HepG2 (cell line): ENCODE data around the gene CCDC38. TPM values are rescaled to one million over a fixed set of nuclear protein-coding genes. Genes with fewer than 3 reads are reported as not detected.
A peak's percentile ranks its signal among the peaks of the same experiment; 100 is the strongest.

Experiments used
- CHD2 ChIP-seq: IDR thresholded peaks from 2 replicates; pipeline ENCODE4 v1.6.1; 2011; ENCODE audit warnings: low read depth, low read length, improper control_type of control experiment
- GATAD2A ChIP-seq: IDR thresholded peaks from 2 replicates; pipeline ENCODE4 v1.6.1; 2016
- ISL2 ChIP-seq: sonication (generic); formaldehyde crosslinking; IDR thresholded peaks from 2 replicates; pipeline ENCODE4 v1.5.0; 2020; ENCODE audit warnings: missing genetic modification reagents
- MTA1 ChIP-seq: sonication (generic); formaldehyde crosslinking; IDR thresholded peaks from 2 replicates; pipeline ENCODE4 v1.4.0; 2020; ENCODE audit warnings: missing genetic modification reagents, mild to moderate bottlenecking, borderline replicate concordance
- NKX3-1 ChIP-seq: sonication (generic); formaldehyde crosslinking; IDR thresholded peaks from 2 replicates; pipeline ENCODE4 v1.5.0; 2020; ENCODE audit warnings: missing genetic modification reagents
- NR1H2 ChIP-seq: sonication (generic); formaldehyde crosslinking; IDR thresholded peaks from 2 replicates; pipeline ENCODE4 v1.8.1; 2022; ENCODE audit warnings: low read depth, missing genetic modification reagents, borderline replicate concordance
- NR2C2 ChIP-seq: sonication (generic); formaldehyde crosslinking; IDR thresholded peaks from 2 replicates; pipeline ENCODE4 v1.4.0; 2020; ENCODE audit warnings: missing genetic modification reagents, mild to moderate bottlenecking, moderate library complexity, borderline replicate concordance
- PAWR ChIP-seq: sonication (generic); formaldehyde crosslinking; IDR thresholded peaks from 2 replicates; pipeline ENCODE4 v1.4.0; 2020; ENCODE audit warnings: missing genetic modification reagents, mild to moderate bottlenecking, borderline replicate concordance
- PHF20 ChIP-seq: sonication (generic); formaldehyde crosslinking; IDR thresholded peaks from 2 replicates; pipeline ENCODE4 v1.5.0; 2020; ENCODE audit warnings: mild to moderate bottlenecking, missing genetic modification reagents
- PHF5A ChIP-seq: IDR thresholded peaks from one replicate; pipeline ENCODE4 v1.6.1; 2018; ENCODE audit warnings: low read depth, missing genetic modification reagents; ENCODE audit not compliant: unreplicated experiment
- POLR2A ChIP-seq, 2 experiments: IDR thresholded peaks; 2 replicates each; pipeline ENCODE4 v1.6.1; 2011; ENCODE audit warnings: low read depth in 2 of 2, low read length in 2 of 2, mild to moderate bottlenecking in 1 of 2, moderate library complexity in 1 of 2; ENCODE audit not compliant: insufficient read depth in 1 of 2
- REPIN1 ChIP-seq: sonication (generic); formaldehyde crosslinking; IDR thresholded peaks from 2 replicates; pipeline ENCODE4 v1.8.0; 2022; ENCODE audit warnings: missing genetic modification reagents, low read depth, mild to moderate bottlenecking, borderline replicate concordance
- SIN3A ChIP-seq: IDR thresholded peaks from 2 replicates; pipeline ENCODE4 v1.6.1; 2011; ENCODE audit warnings: low read depth, mild to moderate bottlenecking, control low read depth, low read length, borderline replicate concordance
- ZFX ChIP-seq: sonication (generic); formaldehyde crosslinking; IDR thresholded peaks from 2 replicates; pipeline ENCODE4 v1.4.0; 2020; ENCODE audit warnings: mild to moderate bottlenecking, low read depth, missing genetic modification reagents, moderate library complexity
- ZMYM2 ChIP-seq: sonication (generic); formaldehyde crosslinking; IDR thresholded peaks from 2 replicates; pipeline ENCODE4 v1.8.0; 2022; ENCODE audit warnings: mild to moderate bottlenecking, missing genetic modification reagents
- ZNF431 ChIP-seq: sonication (generic); formaldehyde crosslinking; IDR thresholded peaks from 2 replicates; pipeline ENCODE4 v1.9.0; 2022; ENCODE audit warnings: missing genetic modification reagents, low read depth, mild to moderate bottlenecking, borderline replicate concordance
- ZNF564 ChIP-seq: sonication (generic); formaldehyde crosslinking; IDR thresholded peaks from 2 replicates; pipeline ENCODE4 v1.8.1; 2023; ENCODE audit warnings: mild to moderate bottlenecking, missing genetic modification reagents
- ZNF737 ChIP-seq: sonication (generic); formaldehyde crosslinking; IDR thresholded peaks from 2 replicates; pipeline ENCODE4 v1.5.0; 2020; ENCODE audit warnings: missing genetic modification reagents, mild to moderate bottlenecking, borderline replicate concordance
- ZNF746 ChIP-seq: sonication (generic); formaldehyde crosslinking; IDR thresholded peaks from 2 replicates; pipeline ENCODE4 v1.8.0; 2022; ENCODE audit warnings: mild to moderate bottlenecking, missing genetic modification reagents
- polyA plus RNA-seq, 8 experiments: library from polyadenylated mRNA; depleted of rRNA in 3 of 8; stranded (reverse) in 7 of 8; unstranded in 1 of 8; fragments of >200 nt; fragmentation: Illumina TruSeq in 4 of 8; extraction: Trizol in 4 of 8; gene quantifications; 2 replicates each; pipeline versions ENCODE4 v1.2.1 to v1.2.3, GENCODE V29; 2011 to 2016; ENCODE audit warnings: low read depth in 4 of 8, missing spikeins in 1 of 8, mixed read lengths in 1 of 8; ENCODE audit not compliant: insufficient read depth in 1 of 8
- total RNA-seq, 5 experiments: library from RNA; depleted of rRNA; stranded (reverse); fragments of >200 nt; fragmentation: Illumina TruSeq; extraction: Trizol; gene quantifications; 2 replicates each; pipeline ENCODE4 v1.2.3, GENCODE V29; 2016; ENCODE audit warnings: low read depth in 1 of 5
- TF ChIP-seq, protein P1 (sequence below): sonication (generic); formaldehyde crosslinking; IDR thresholded peaks from 2 replicates; pipeline ENCODE4 v1.8.0; 2022; ENCODE audit warnings: mild to moderate bottlenecking, missing genetic modification reagents, borderline replicate concordance
- TF ChIP-seq, protein P2 (sequence below): sonication (generic); formaldehyde crosslinking; IDR thresholded peaks from 2 replicates; pipeline ENCODE4 v1.4.0; 2020; ENCODE audit warnings: missing genetic modification reagents, mild to moderate bottlenecking, borderline replicate concordance
- TF ChIP-seq, protein P3 (sequence below): IDR thresholded peaks from 2 replicates; pipeline ENCODE4 v1.6.1; 2016; ENCODE audit warnings: missing genetic modification reagents, missing compliant biosample characterization
- TF ChIP-seq, protein P4 (sequence below): sonication (generic); formaldehyde crosslinking; IDR thresholded peaks from 2 replicates; pipeline ENCODE4 v1.5.0; 2020; ENCODE audit warnings: mild to moderate bottlenecking, missing genetic modification reagents
- TF ChIP-seq, protein P5 (sequence below): sonication (generic); formaldehyde crosslinking; IDR thresholded peaks from 2 replicates; pipeline ENCODE4 v1.5.0; 2020; ENCODE audit warnings: missing genetic modification reagents

Gene CCDC38
- total and polyA plus RNA-seq, 2 of the 13 experiments (the other 11 are each of a cell fraction or from before 2014, with no cell fraction given) = 0.24 to 0.32 TPM

DNA sequence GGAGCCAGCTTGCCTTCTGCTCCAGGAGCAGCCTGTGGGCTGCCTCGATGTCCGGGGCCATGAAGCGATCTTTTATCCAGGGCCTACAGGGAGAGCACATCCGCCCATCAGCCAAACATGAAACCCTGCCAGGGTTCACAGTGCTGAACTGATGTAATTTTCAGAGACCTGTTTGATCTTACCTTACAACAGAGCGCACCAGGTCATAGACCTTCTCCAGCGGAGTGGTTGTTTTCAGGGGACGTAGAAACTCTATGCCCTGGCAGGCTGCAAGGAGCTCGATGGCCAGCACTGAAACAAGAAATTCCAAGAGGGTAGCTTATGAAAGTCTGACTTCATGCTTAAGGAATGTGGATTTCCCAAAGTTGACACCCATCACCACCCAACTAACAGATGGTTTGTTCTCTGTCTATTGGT lies 34.0 kb upstream of the CCDC38 start (continued):
- TF ChIP-seq, protein P1, sequence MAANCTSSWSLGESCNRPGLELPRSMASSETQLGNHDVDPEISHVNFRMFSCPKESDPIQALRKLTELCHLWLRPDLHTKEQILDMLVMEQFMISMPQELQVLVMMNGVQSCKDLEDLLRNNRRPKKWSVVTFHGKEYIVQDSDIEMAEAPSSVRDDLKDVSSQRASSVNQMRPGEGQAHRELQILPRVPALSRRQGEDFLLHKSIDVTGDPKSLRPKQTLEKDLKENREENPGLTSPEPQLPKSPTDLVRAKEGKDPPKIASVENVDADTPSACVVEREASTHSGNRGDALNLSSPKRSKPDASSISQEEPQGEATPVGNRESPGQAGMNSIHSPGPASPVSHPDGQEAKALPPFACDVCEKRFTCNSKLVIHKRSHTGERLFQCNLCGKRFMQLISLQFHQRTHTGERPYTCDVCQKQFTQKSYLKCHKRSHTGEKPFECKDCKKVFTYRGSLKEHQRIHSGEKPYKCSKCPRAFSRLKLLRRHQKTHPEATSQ (CRISPR knock-in tag) = no peak
- TF ChIP-seq MTA1 (no peak), SIN3A (no peak), PHF5A (CRISPR knock-in tag) (peak; percentile 29), ZNF564 (CRISPR knock-in tag) (no peak), POLR2A (IDR thresholded peaks at IDR 0.05; ENCODE audit: insufficient read depth in 1 of 2, low read depth in 2 of 2, low read length in 2 of 2) (no peak), ZNF737 (CRISPR knock-in tag) (no peak), NKX3-1 (CRISPR knock-in tag) (no peak), ZNF746 (CRISPR knock-in tag) (0 out of 2 replicates have a peak, but pooled peaks have one; percentile 33), ZMYM2 (CRISPR knock-in tag) (peak; percentile 39; the same call in 1 of the 2 replicates), PAWR (CRISPR knock-in tag) (no peak), GATAD2A (CRISPR knock-in tag) (peak; percentile 96), PHF20 (no peak), ZFX (CRISPR knock-in tag) (peak; percentile 78), ZNF431 (CRISPR knock-in tag) (no peak), ISL2 (CRISPR knock-in tag) (peak; percentile 86), NR1H2 (CRISPR knock-in tag) (no peak), CHD2 (no peak), REPIN1 (CRISPR knock-in tag) (peak; percentile 66; the same call in 1 of the 2 replicates), NR2C2 (CRISPR knock-in tag) (peak; percentile 44; the same call in 1 of the 2 replicates)
- TF ChIP-seq, protein P2, sequence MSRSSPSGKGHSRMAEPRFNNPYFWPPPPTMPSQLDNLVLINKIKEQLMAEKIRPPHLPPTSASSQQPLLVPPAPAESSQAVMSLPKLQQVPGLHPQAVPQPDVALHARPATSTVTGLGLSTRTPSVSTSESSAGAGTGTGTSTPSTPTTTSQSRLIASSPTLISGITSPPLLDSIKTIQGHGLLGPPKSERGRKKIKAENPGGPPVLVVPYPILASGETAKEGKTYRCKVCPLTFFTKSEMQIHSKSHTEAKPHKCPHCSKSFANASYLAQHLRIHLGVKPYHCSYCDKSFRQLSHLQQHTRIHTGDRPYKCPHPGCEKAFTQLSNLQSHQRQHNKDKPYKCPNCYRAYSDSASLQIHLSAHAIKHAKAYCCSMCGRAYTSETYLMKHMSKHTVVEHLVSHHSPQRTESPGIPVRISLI (CRISPR knock-in tag) = no peak
- TF ChIP-seq, protein P3, sequence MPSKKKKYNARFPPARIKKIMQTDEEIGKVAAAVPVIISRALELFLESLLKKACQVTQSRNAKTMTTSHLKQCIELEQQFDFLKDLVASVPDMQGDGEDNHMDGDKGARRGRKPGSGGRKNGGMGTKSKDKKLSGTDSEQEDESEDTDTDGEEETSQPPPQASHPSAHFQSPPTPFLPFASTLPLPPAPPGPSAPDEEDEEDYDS (CRISPR knock-in tag) = peak; percentile 55; the same call in 1 of the 2 replicates
- TF ChIP-seq, protein P4, sequence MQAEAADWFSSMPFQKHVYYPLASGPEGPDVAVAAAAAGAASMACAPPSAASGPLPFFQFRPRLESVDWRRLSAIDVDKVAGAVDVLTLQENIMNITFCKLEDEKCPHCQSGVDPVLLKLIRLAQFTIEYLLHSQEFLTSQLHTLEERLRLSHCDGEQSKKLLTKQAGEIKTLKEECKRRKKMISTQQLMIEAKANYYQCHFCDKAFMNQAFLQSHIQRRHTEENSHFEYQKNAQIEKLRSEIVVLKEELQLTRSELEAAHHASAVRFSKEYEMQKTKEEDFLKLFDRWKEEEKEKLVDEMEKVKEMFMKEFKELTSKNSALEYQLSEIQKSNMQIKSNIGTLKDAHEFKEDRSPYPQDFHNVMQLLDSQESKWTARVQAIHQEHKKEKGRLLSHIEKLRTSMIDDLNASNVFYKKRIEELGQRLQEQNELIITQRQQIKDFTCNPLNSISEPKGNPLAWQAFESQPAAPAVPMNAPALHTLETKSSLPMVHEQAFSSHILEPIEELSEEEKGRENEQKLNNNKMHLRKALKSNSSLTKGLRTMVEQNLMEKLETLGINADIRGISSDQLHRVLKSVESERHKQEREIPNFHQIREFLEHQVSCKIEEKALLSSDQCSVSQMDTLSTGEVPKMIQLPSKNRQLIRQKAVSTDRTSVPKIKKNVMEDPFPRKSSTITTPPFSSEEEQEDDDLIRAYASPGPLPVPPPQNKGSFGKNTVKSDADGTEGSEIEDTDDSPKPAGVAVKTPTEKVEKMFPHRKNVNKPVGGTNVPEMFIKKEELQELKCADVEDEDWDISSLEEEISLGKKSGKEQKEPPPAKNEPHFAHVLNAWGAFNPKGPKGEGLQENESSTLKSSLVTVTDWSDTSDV = no peak
- TF ChIP-seq, protein P5, sequence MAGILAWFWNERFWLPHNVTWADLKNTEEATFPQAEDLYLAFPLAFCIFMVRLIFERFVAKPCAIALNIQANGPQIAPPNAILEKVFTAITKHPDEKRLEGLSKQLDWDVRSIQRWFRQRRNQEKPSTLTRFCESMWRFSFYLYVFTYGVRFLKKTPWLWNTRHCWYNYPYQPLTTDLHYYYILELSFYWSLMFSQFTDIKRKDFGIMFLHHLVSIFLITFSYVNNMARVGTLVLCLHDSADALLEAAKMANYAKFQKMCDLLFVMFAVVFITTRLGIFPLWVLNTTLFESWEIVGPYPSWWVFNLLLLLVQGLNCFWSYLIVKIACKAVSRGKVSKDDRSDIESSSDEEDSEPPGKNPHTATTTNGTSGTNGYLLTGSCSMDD (CRISPR knock-in tag) = no peak
